ENCODE results near the gene ASB18. TPM values are rescaled to one million over a fixed set of nuclear protein-coding genes. Genes with fewer than 3 reads are reported as not detected.
"Not testable (repeated sequence)": the region's sequence is repeated elsewhere in the genome, so short reads cannot be mapped to it uniquely, and the experiment has no call there.

ASB18 gene
- polyA plus RNA-seq, 1 donor from 2014 or later: not detected

- no peaks in the 10 kb centered on the region for H3K4me1 Mint-ChIP-seq
- H3K9me3 Mint-ChIP-seq: peaks cover 0 to 2% (median 0%) of the 10 kb centered on the region in 3 donors
- no peak overlapping the region for H3K4me3 Mint-ChIP-seq
- peaks cover 2% of the 10 kb centered on the region for H3K36me3 Mint-ChIP-seq
- no peak overlapping the region for H3K27ac Mint-ChIP-seq
- peaks cover 2% of the 10 kb centered on the region for H3K27me3 Mint-ChIP-seq
Measured at GRCh38 chr2:236291911-236292310, 27.7 kb upstream of the ASB18 start.

DNA sequence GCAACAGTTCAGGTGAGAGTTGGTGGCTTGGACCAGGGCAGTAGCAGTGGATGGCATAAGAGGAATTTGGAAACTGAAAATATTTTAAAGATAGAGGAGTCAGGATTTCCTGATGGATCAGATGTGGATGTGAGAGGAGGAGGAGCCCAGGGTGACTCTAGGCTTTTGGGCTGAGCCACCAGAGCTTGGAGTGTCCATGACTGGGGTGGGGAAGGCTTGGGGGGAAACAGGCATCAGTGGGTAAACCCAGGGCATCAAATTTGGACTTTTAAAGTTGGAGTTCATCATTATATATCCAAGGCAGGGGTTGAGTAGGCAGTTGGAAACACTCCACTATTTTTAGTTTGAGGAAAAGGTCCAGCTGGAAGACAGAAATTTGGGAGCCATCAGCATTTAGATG is 27.3 kb upstream of the ASB18 start:
- Mint-ChIP-seq H3K27me3 (peaks cover 2% of the 10 kb centered on the region), H3K9me3 (peaks cover 0 to 2% (median 0%) of the 10 kb centered on the region in 3 donors), H3K4me1 (no peaks in the 10 kb centered on the region), H3K4me3 (no peak overlapping the region), H3K27ac (no peak overlapping the region), H3K36me3 (peaks cover 2% of the 10 kb centered on the region)

- Mint-ChIP-seq H3K36me3 (peaks cover 2% of the 10 kb centered on the region), H3K27me3 (peaks cover 2% of the 10 kb centered on the region), H3K4me3 (no peak overlapping the region), H3K4me1 (no peaks in the 10 kb centered on the region), H3K9me3 (peaks cover 0 to 2% (median 0%) of the 10 kb centered on the region in 3 donors), H3K27ac (no peak overlapping the region)
Measured at GRCh38 chr2:236290742-236291425, 26.7 kb upstream of the ASB18 start.

GRCh38 chr2:236289766-236290462 is 25.7 kb upstream of the ASB18 start:
- Mint-ChIP-seq H3K27me3 (peaks cover 2% of the 10 kb centered on the region), H3K4me3 (no peak overlapping the region), H3K36me3 (peaks cover 2% of the 10 kb centered on the region), H3K27ac (no peak overlapping the region), H3K4me1 (no peaks in the 10 kb centered on the region), H3K9me3 (peaks cover under 1 to 2% (median 1%) of the 10 kb centered on the region in 3 donors)

DNA sequence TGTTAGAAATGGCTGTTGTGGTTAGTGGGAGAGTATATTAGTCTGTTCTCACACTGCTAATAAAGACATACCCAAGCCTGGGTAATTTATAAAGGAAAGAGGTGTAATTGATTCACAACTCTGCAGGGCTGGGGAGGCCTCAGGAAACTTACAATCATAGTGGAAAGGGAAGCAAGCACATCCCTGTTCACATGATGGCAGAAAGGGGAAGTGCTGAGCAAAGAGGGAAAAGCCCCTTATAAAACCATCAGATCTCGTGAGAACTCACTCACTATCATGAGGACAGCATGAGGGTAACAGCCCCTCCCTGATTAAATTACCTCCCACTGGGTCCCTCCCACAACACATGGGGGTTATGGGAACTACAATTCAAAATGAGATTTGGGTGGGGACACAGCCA is 24.2 kb upstream of the ASB18 start:
- not testable (repeated sequence) for H3K4me1 Mint-ChIP-seq, H3K27ac Mint-ChIP-seq, H3K36me3 Mint-ChIP-seq, H3K9me3 Mint-ChIP-seq, H3K27me3 Mint-ChIP-seq
- H3K4me3 Mint-ChIP-seq: peak overlapping the region in 1 of 4 donors; percentile 47

DNA sequence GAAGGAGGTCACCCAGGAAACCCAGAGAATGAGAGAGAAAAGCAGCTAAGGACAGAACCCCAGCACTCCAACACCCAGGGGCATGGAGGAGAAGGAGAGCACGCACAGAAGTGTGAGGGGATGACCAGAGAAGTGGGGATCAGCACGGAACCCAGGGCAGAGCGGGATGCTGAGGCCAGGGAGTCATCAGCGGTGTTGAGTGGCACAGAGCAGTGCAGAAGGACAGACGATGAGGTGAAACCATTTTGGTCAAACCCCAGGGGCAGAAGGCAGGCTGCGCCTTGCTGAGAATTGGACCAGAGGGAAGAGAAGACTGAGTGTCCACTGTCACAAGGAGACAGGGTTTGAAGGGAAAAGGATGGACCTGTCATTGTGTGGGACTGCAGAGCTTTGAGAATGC is 23.4 kb upstream of the ASB18 start:
- peak overlapping the region in 1 of 3 donors; percentile 21 for H3K27ac Mint-ChIP-seq
- peaks cover 2% of the 10 kb centered on the region for H3K27me3 Mint-ChIP-seq
- H3K4me3 Mint-ChIP-seq: no peak overlapping the region
- H3K4me1 Mint-ChIP-seq: no peaks in the 10 kb centered on the region
- H3K36me3 Mint-ChIP-seq: peaks cover 2% of the 10 kb centered on the region
- peaks cover under 1 to 4% (median 2%) of the 10 kb centered on the region in 3 donors for H3K9me3 Mint-ChIP-seq

DNA sequence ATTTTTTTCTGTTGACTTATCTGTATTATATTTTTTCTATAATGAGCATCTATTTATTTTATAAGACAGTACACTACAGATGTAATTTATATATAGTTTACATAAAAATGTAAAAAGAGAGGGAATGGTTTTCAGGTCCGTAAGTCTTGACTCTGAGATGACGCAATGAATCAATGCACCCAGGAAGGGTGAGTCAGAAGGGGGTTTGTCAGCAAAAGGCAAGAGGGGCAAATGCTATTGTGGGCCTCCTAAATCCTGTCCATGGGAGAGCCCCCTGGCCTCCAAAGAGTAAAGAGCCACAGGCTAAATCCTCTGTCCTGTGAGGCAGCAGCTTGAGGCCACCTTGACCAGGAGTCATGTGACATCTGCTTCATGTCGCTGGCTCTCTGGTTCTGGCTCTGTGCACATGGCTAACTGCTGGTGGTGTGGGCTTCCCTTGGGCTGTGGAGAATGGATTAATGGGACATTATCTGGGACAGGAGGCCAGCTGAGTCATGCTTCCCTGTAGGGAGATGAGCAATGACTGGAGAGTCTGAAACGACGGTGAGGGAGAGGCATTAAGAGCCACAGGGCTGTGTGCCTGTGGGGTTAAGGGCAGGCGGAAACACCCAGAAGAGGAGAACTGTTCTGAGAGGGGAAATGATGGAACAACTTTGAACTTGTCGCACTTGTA is 22.8 kb upstream of the ASB18 start:
- H3K4me1 Mint-ChIP-seq: no peaks in the 10 kb centered on the region
- H3K27ac Mint-ChIP-seq: no peak overlapping the region
- peaks cover 2% of the 10 kb centered on the region for H3K36me3 Mint-ChIP-seq
- peaks cover 2 to 5% (median 2%) of the 10 kb centered on the region in 3 donors for H3K9me3 Mint-ChIP-seq
- H3K27me3 Mint-ChIP-seq: peaks cover 2% of the 10 kb centered on the region
- H3K4me3 Mint-ChIP-seq: no peak overlapping the region

DNA sequence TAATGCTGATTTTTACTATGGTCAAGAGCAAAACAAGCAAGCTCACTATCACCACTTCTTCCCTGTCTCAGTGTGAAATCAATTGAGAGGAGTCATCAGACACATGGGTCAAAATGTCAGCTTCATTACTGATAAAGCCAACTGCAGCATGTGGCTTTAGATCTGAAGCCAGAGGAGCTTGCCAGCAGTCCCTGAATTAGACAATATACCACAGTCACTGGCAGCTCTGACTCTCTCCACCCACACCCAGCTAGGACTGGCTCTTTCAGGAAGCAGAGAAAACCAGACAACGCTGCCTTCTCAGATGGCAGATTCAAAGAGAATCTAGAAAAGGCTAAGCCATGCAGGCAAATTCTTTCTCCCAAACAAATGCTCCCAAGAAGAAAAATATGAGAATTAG is 20.0 kb upstream of the ASB18 start:
- Mint-ChIP-seq H3K9me3 (peaks cover 6 to 13% (median 8%) of the 10 kb centered on the region in 3 donors), H3K27ac (no peak overlapping the region), H3K27me3 (peaks cover 2% of the 10 kb centered on the region), H3K4me3 (no peak overlapping the region), H3K4me1 (no peaks in the 10 kb centered on the region), H3K36me3 (peaks cover 2% of the 10 kb centered on the region)

- H3K27me3 Mint-ChIP-seq: peaks cover 2% of the 10 kb centered on the region
- H3K4me3 Mint-ChIP-seq: no peak overlapping the region
- peaks cover under 1% of the 10 kb centered on the region for H3K36me3 Mint-ChIP-seq
- H3K9me3 Mint-ChIP-seq: peaks cover 6 to 13% (median 10%) of the 10 kb centered on the region in 3 donors
- H3K4me1 Mint-ChIP-seq: no peaks in the 10 kb centered on the region
- no peak overlapping the region for H3K27ac Mint-ChIP-seq
Measured at GRCh38 chr2:236282406-236282805, 18.2 kb upstream of the ASB18 start.

DNA sequence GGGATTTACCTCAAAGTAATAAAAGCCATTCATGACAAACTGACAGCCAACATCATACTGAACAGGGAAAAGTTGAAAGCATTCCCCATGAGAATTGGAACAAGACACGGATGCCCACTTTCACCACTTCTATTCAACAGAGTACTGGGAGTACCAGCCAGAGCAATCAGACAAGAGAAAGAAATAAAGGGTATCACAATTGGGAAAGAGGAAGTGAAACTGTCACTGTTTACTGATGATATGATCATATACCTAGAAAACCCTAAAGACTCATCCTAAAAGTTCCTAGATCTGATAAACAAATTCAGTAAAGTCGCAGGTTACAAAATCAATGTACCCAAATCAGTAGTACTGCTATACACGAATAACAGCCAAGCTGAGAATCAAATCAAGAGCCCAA is 17.2 kb upstream of the ASB18 start:
- H3K36me3 Mint-ChIP-seq: peaks cover 2% of the 10 kb centered on the region
- no peak overlapping the region for H3K27ac Mint-ChIP-seq
- H3K4me1 Mint-ChIP-seq: no peaks in the 10 kb centered on the region
- H3K4me3 Mint-ChIP-seq: no peak overlapping the region
- H3K9me3 Mint-ChIP-seq: peaks cover 6 to 16% (median 10%) of the 10 kb centered on the region in 3 donors
- peaks cover 3% of the 10 kb centered on the region for H3K27me3 Mint-ChIP-seq

DNA sequence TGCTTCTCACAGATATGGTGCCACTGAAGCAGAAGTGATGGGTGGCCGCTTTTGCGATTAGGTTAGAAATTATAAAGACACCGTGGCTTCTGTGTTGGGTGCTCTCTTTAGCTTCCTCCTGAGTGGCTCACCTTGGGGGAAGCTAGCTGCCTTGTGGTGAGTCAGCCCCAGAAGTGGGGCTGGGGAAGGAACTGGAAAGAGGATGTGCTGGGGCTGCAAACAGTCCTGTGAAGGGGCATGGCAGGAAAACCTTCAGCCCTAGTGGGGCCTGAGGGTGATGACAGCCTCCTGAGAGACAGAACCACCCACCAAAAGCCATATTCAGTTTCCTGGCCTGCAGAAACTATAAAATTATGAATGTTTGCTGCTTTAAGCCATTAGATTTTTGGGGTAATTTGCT is 8.9 kb upstream of the ASB18 start:
- H3K9me3 Mint-ChIP-seq: peaks cover 5 to 15% (median 8%) of the 10 kb centered on the region in 3 donors
- H3K36me3 Mint-ChIP-seq: peaks cover 2% of the 10 kb centered on the region
- H3K4me1 Mint-ChIP-seq: no peaks in the 10 kb centered on the region
- H3K27ac Mint-ChIP-seq: no peak overlapping the region
- H3K27me3 Mint-ChIP-seq: peaks cover 7% of the 10 kb centered on the region
- no peak overlapping the region for H3K4me3 Mint-ChIP-seq

- no peak overlapping the region for H3K27ac Mint-ChIP-seq
- H3K9me3 Mint-ChIP-seq: peaks cover 4 to 15% (median 8%) of the 10 kb centered on the region in 3 donors
- H3K27me3 Mint-ChIP-seq: peaks cover 7% of the 10 kb centered on the region
- H3K4me3 Mint-ChIP-seq: no peak overlapping the region
- H3K4me1 Mint-ChIP-seq: no peaks in the 10 kb centered on the region
- no peaks in the 10 kb centered on the region for H3K36me3 Mint-ChIP-seq
Measured at GRCh38 chr2:236271851-236272250, 7.6 kb upstream of the ASB18 start.

- H3K9me3 Mint-ChIP-seq: peaks cover 4 to 11% (median 8%) of the 10 kb centered on the region in 3 donors
- H3K27me3 Mint-ChIP-seq, H3K27ac Mint-ChIP-seq, H3K4me3 Mint-ChIP-seq, H3K36me3 Mint-ChIP-seq, H3K4me1 Mint-ChIP-seq: not testable (repeated sequence)
Measured at GRCh38 chr2:236269876-236270275, 5.7 kb upstream of the ASB18 start.

DNA sequence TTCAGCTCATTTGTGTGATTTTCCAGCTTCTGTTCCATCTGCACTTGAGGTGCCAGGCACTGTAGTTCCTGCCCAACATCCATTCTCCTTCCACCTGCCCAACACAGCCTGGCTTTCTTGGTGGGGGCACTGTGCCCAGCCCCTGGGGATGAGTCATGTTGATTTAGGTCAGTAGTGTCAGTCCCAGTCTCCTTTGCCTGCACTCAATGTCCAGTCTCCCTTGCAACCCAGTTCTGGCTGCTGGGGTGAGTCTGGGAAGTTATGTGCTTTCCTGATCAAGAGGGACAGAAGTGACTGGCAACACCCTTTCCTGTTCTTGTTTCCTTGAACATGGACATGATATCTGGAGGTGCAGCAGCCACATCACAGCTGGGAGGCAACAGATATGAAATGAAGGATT is 1.5 kb upstream of the ASB18 start:
- H3K4me1 Mint-ChIP-seq: no peaks in the 10 kb centered on the region
- H3K9me3 Mint-ChIP-seq: peaks cover 7 to 12% (median 11%) of the 10 kb centered on the region in 3 donors
- no peak overlapping the region for H3K27ac Mint-ChIP-seq
- peaks cover 5% of the 10 kb centered on the region for H3K27me3 Mint-ChIP-seq
- no peak overlapping the region for H3K4me3 Mint-ChIP-seq
- no peaks in the 10 kb centered on the region for H3K36me3 Mint-ChIP-seq

GRCh38 chr2:236262238-236262637 is 2.0 kb downstream of the ASB18 start:
- Mint-ChIP-seq H3K27me3 (peaks cover 5% of the 10 kb centered on the region), H3K4me1 (no peaks in the 10 kb centered on the region), H3K36me3 (no peaks in the 10 kb centered on the region), H3K9me3 (peaks cover 5 to 12% (median 11%) of the 10 kb centered on the region in 3 donors), H3K4me3 (no peak overlapping the region), H3K27ac (no peak overlapping the region)
